Activated naive CD8-positive, alpha-beta T cell treated with anti-CD3 and anti-CD28 coated beads for 36 hours (primary cell): ENCODE results near the gene OR2A1. TPM values are rescaled to one million over a fixed set of nuclear protein-coding genes. Genes with fewer than 3 reads are reported as not detected.
"Not testable (repeated sequence)": the region's sequence is repeated elsewhere in the genome, so short reads cannot be mapped to it uniquely, and the experiment has no call there.

Experiments used
- DNase-seq: peaks from one replicate; pipeline ENCODE4 v3.0.0; 2021
- H3K27ac Mint-ChIP-seq: one replicate; pipeline ENCODE4 v1.8.0; 2022; ENCODE audit warnings: mild to moderate bottlenecking, moderate library complexity, mixed read lengths
- H3K27me3 Mint-ChIP-seq: one replicate; pipeline ENCODE4 v1.8.0; 2022; ENCODE audit warnings: mild to moderate bottlenecking, mixed read lengths
- H3K36me3 Mint-ChIP-seq: one replicate; pipeline ENCODE4 v1.8.0; 2021; ENCODE audit warnings: mild to moderate bottlenecking, mixed read lengths
- H3K4me1 Mint-ChIP-seq: one replicate; pipeline ENCODE4 v1.8.0; 2021; ENCODE audit warnings: mixed read lengths
- H3K4me3 Mint-ChIP-seq: one replicate; pipeline ENCODE4 v1.8.0; 2022; ENCODE audit warnings: mild to moderate bottlenecking, moderate library complexity, mixed read lengths
- H3K9me3 Mint-ChIP-seq: one replicate; pipeline ENCODE4 v1.8.0; 2022; ENCODE audit warnings: mixed read lengths
- total RNA-seq, 2 experiments: library from RNA; stranded (reverse); gene quantifications; one replicate each; pipeline ENCODE4 v1.2.3, GENCODE V29; 2021

Gene OR2A1
- total RNA-seq, 2 experiments from 2014 or later, result not detected

DNA sequence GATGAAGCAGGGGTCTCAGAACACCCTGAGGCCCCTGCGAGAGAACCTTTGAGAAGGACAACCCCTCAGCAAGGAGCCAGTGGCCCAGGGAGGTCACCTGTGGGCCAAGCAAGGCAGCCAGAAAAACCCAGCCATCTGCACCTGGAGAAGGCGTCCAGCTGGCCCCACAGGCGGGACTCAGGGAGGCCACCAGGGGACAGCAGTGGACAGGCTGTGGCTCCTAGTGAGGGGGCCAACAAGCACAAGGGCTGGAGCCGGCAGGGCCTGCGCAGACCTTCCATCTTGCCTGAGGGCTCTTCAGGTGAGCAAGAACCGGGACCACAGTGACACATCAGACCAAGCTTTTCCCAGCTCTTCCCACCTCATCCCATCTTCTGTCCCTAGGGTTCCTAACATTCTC lies 53.3 kb downstream of the OR2A1 start:
- not testable (repeated sequence) for H3K4me1 Mint-ChIP-seq, H3K27ac Mint-ChIP-seq, DNase-seq, H3K9me3 Mint-ChIP-seq, H3K36me3 Mint-ChIP-seq, H3K27me3 Mint-ChIP-seq, H3K4me3 Mint-ChIP-seq

DNA sequence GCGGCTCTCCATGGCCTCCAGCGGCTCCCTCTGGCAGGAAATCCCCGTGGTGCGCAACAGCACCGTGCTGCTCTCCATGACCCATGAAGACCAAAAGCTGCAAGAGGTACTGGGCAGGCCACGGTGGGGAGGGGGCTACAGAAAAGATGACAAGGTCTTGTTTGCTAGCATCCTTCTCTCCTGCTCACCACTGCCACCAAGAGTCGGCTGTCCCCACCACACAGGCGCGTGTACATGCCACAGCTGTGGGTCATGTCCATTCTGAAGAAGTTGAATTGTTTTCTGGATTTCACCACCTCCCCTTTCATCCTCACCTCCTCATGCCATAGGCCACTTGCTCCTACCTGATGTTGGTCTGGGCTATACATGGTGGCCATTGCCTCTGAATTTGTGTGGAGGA lies 55.0 kb downstream of the OR2A1 start:
- not testable (repeated sequence) for H3K27me3 Mint-ChIP-seq

DNA sequence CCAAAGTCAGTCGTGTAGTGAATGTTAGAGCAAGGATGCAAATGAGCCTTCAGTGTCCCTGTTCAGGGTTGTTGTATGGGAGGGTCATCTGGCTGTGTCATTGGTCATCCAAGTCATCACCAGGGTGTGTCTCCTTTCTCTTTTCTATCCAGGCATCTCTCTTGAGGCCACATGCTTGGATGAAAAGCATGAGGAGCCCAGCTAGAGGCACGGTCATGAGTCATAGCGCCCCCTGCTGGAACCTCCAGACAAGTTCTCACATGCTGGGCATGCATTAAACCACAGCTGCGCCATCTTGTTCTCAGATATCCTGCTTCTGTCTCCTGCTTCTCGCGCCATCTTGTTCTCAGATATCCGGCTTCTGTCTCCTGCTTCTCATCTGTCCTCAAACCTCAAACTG lies 57.0 kb downstream of the OR2A1 start:
- not testable (repeated sequence) for H3K9me3 Mint-ChIP-seq, DNase-seq, H3K4me1 Mint-ChIP-seq, H3K27ac Mint-ChIP-seq, H3K36me3 Mint-ChIP-seq, H3K27me3 Mint-ChIP-seq, H3K4me3 Mint-ChIP-seq

More for the DNA sequence above, 55.0 kb downstream of the OR2A1 start:
- DNase-seq, H3K27ac Mint-ChIP-seq, H3K4me3 Mint-ChIP-seq, H3K4me1 Mint-ChIP-seq, H3K36me3 Mint-ChIP-seq, H3K9me3 Mint-ChIP-seq: not testable (repeated sequence)

Other genes with a start within 250 kb of the OR2A1 start
- not detected for gene OR2A25, start 242.6 kb upstream of the OR2A1 start, total RNA-seq
- not detected for gene OR2A12, start 226.1 kb upstream of the OR2A1 start, total RNA-seq
- not detected for gene OR2A2, start 202.8 kb upstream of the OR2A1 start, total RNA-seq
- not detected for gene OR2A14, start 189.2 kb upstream of the OR2A1 start, total RNA-seq
- 1 to 10 TPM in 1 of 2 experiments, under 1 TPM in 1; 0.90 to 1.8 TPM for gene CTAGE4, start 129.0 kb upstream of the OR2A1 start, total RNA-seq
- gene ARHGEF35, start 116.6 kb upstream of the OR2A1 start, total RNA-seq, result 1 to 10 TPM; 6.7 to 6.8 TPM
- not detected for gene OR2A42, start 72.8 kb upstream of the OR2A1 start, total RNA-seq
- 1 to 10 TPM; 1.3 to 1.4 TPM for gene OR2A7, start 47.6 kb upstream of the OR2A1 start, total RNA-seq
- gene CTAGE8, start 43.1 kb upstream of the OR2A1 start, total RNA-seq, result 1 to 10 TPM in 1 of 2 experiments, not detected in 1; 1.9 TPM
- gene ARHGEF5, start 43.0 kb downstream of the OR2A1 start, total RNA-seq, result 10 to 100 TPM; 10.9 to 13.3 TPM
- not detected for gene NOBOX, start 91.3 kb downstream of the OR2A1 start, total RNA-seq